ENCODE measurements around the gene STON2. TPM values are rescaled to one million over a fixed set of nuclear protein-coding genes. Genes with fewer than 3 reads are reported as not detected.

STON2 gene
- total and polyA plus RNA-seq, 2 of the 8 experiments (the other 6 are each of a cell fraction or from before 2014, with no cell fraction given): 8.9 to 50.0 TPM

DNA sequence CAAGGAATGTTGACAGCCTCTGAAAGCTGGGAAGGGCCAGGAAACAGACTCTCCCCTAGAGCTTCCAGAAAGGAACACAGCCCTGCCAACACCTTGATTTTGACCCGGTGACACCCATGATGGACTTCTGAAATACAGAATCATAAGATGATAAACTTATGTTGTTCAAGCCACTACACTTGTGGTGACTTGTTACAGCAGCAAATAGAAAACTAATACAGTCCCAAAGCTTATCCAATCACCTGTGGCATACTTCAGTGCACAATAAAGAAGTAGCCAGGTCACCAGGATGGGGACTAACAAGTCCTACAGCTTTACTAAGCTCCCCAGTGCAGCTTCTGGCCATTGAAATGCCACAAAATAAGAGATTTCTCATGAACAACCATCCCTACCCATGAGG is 5.4 kb downstream of the STON2 start (continued):
- no peak for TF ChIP-seq HDAC2 (IDR thresholded peaks at IDR 0.05; ENCODE audit: borderline replicate concordance in 1 of 2, low read depth in 2 of 2, low read length in 2 of 2)
- TF ChIP-seq SIX5 (IDR thresholded peaks at IDR 0.05; ENCODE audit: low read depth, low read length): no peak
- no peak for TF ChIP-seq CBX5 (IDR thresholded peaks at IDR 0.05; ENCODE audit: low read depth, low read length)
- TF ChIP-seq PHF8 (conservative IDR thresholded peaks at IDR 0.05; ENCODE audit: low read depth, low read length): no peak
- TF ChIP-seq KDM4A (IDR thresholded peaks at IDR 0.05; ENCODE audit: low read depth, low read length, severe bottlenecking): no peak
- no peak for TF ChIP-seq TEAD4 (IDR thresholded peaks at IDR 0.05; ENCODE audit: low read depth, low read length)

All from H1 (cell line).